CD14-positive monocyte (primary cell): ENCODE measurements around the gene IP6K2. TPM values are rescaled to one million over a fixed set of nuclear protein-coding genes. Genes with fewer than 3 reads are reported as not detected.

Experiments used
- DNase-seq, 3 donors: peaks; one replicate each; pipeline ENCODE4 v3.0.0-alpha.2; 2011 to 2022
- H2AFZ ChIP-seq: 2 replicates; pipeline ENCODE4 v1.6.0; 2012; ENCODE audit warnings: mild to moderate bottlenecking, low read depth, low read length, inconsistent platforms; ENCODE audit not compliant: insufficient read depth, poor library complexity, severe bottlenecking
- H3K27ac ChIP-seq, 2 donors: 1 replicate in 1 of 2; 2 replicates in 1 of 2; pipeline ENCODE4 v1.5.1; 2012 to 2013; ENCODE audit warnings: low read length in 2 of 2, control low read depth in 1 of 2, inconsistent platforms in 1 of 2, low read depth in 1 of 2, mild to moderate bottlenecking in 1 of 2
- H3K27me3 ChIP-seq, 2 donors: one replicate each; pipeline versions ENCODE4 v1.6.0 to v1.6.1; 2011 to 2013; ENCODE audit warnings: low read length in 2 of 2; ENCODE audit not compliant: control insufficient read depth in 2 of 2, insufficient read depth in 2 of 2
- H3K36me3 ChIP-seq, 2 donors: replicated peaks in 1 of 2; 1 replicate in 1 of 2; 2 replicates in 1 of 2; pipeline versions ENCODE4 v1.5.1 to v1.6.1; 2012 to 2013; ENCODE audit warnings: low read length in 2 of 2, control low read depth in 1 of 2, inconsistent platforms in 1 of 2, mild to moderate bottlenecking in 1 of 2; ENCODE audit not compliant: insufficient read depth in 2 of 2, control insufficient read depth in 1 of 2
- H3K4me1 ChIP-seq, 2 donors: 1 replicate in 1 of 2; 2 replicates in 1 of 2; pipeline versions ENCODE4 v1.5.1 to v1.6.1; 2012 to 2013; ENCODE audit warnings: low read length in 2 of 2, control low read depth in 1 of 2, inconsistent platforms in 1 of 2, mild to moderate bottlenecking in 1 of 2, moderate library complexity in 1 of 2; ENCODE audit not compliant: insufficient read depth in 2 of 2, control insufficient read depth in 1 of 2
- H3K4me2 ChIP-seq: replicated peaks from 2 replicates; pipeline ENCODE3; 2012; ENCODE audit warnings: low read length, moderate library complexity, mild to moderate bottlenecking; ENCODE audit not compliant: poor library complexity, severe bottlenecking; ENCODE audit errors: extremely low read depth
- H3K4me3 ChIP-seq, 3 experiments: fragments of 200-600 bp in 1 of 3; sonication (generic) in 1 of 3; replicated peaks in 1 of 3; 1 replicate in 2 of 3; 2 replicates in 1 of 3; pipeline ENCODE4 v1.5.1; 2011 to 2013; ENCODE audit warnings: low read length in 3 of 3, mild to moderate bottlenecking in 3 of 3, control low read depth in 2 of 3, low read depth in 2 of 3, inconsistent platforms in 1 of 3, moderate library complexity in 1 of 3
- H3K79me2 ChIP-seq: 2 replicates; pipeline ENCODE4 v1.6.0; 2012; ENCODE audit warnings: mild to moderate bottlenecking, control low read depth, inconsistent platforms, low read length, moderate library complexity; ENCODE audit not compliant: insufficient read depth
- H3K9ac ChIP-seq: 2 replicates; pipeline ENCODE4 v1.6.0; 2017; ENCODE audit warnings: low read length, mild to moderate bottlenecking; ENCODE audit not compliant: insufficient read depth, poor library complexity, severe bottlenecking
- H3K9me3 ChIP-seq, 2 donors: replicated peaks in 1 of 2; 1 replicate in 1 of 2; 2 replicates in 1 of 2; pipeline versions ENCODE4 v1.5.1 to v1.6.1; 2012 to 2013; ENCODE audit warnings: low read length in 2 of 2, control low read depth in 1 of 2; ENCODE audit not compliant: control insufficient read depth in 1 of 2, insufficient read depth in 1 of 2
- H4K20me1 ChIP-seq: 2 replicates; pipeline ENCODE4 v1.6.0; 2012; ENCODE audit warnings: mild to moderate bottlenecking, low read length, control low read depth, moderate library complexity; ENCODE audit not compliant: insufficient read depth
- H3K27ac Mint-ChIP-seq, 7 donors: one replicate each; pipeline ENCODE4 v1.8.0; 2020; ENCODE audit warnings: mild to moderate bottlenecking in 7 of 7, mixed read lengths in 7 of 7, moderate library complexity in 6 of 7, inconsistent platforms in 2 of 7
- H3K27me3 Mint-ChIP-seq, 3 donors: one replicate each; pipeline ENCODE4 v1.8.0; 2021 to 2022; ENCODE audit warnings: low read depth in 3 of 3, mild to moderate bottlenecking in 3 of 3, mixed read lengths in 3 of 3, moderate library complexity in 3 of 3, inconsistent platforms in 1 of 3
- H3K36me3 Mint-ChIP-seq, 2 donors: one replicate each; pipeline ENCODE4 v1.8.0; 2020; ENCODE audit warnings: mixed read lengths in 2 of 2, inconsistent platforms in 1 of 2, mild to moderate bottlenecking in 1 of 2
- H3K4me1 Mint-ChIP-seq: one replicate; pipeline ENCODE4 v1.8.0; 2020; ENCODE audit warnings: mild to moderate bottlenecking, mixed read lengths
- H3K4me3 Mint-ChIP-seq, 2 donors: one replicate each; pipeline ENCODE4 v1.8.0; 2020; ENCODE audit warnings: mild to moderate bottlenecking in 2 of 2, mixed read lengths in 2 of 2, moderate library complexity in 1 of 2
- H3K9me3 Mint-ChIP-seq, 7 donors: one replicate each; pipeline ENCODE4 v1.8.0; 2020 to 2022; ENCODE audit warnings: mixed read lengths in 7 of 7, mild to moderate bottlenecking in 6 of 7, moderate library complexity in 6 of 7, inconsistent platforms in 2 of 7
- CTCF ChIP-seq: fragments of 200-600 bp; IDR thresholded peaks from one replicate; pipeline ENCODE4 v1.8.0; 2022; ENCODE audit warnings: antibody characterized with exemption, mild to moderate bottlenecking
- WGBS: methylation state at CpG from one replicate; pipeline ENCODE4 v1.1.5; 2013; ENCODE audit warnings: missing lambda C conversion rate; ENCODE audit not compliant: insufficient coverage; 5-methylcytosine and 5-hydroxymethylcytosine counted together
- intact Hi-C, 2 donors: fragments of 100-400 bp; cut with micrococcal nuclease; formaldehyde crosslinking; loops; one replicate each; pipeline versions ENCODE4 v1.15.0 to v1.15.1; 2023
- polyA plus RNA-seq, 3 donors: library from polyadenylated mRNA; depleted of rRNA in 1 of 3; unstranded in 2 of 3; stranded (reverse) in 1 of 3; fragments of 300-500 nt in 2 of 3; fragments of >200 nt in 1 of 3; fragmentation: Illumina TruSeq in 2 of 3; gene quantifications; 1 replicate in 2 of 3; 2 replicates in 1 of 3; pipeline ENCODE4 v1.2.3, GENCODE V29; 2012 to 2021

Gene IP6K2
- polyA plus RNA-seq, 3 donors: 16.5 to 53.8 (median 18.7) TPM

- DNase-seq: no peak
- Mint-ChIP-seq H3K36me3 (peaks cover 5 to 6% of the 10 kb centered on the region in 2 donors), H3K4me1 (peaks cover 17% of the 10 kb centered on the region), H3K9me3 (peaks cover 8 to 25% (median 17%) of the 10 kb centered on the region in 7 donors), H3K27ac (peak overlapping the region in 3 of 7 donors; percentile 25 to 93 (median 86)), H3K4me3 (peak overlapping the region; percentile 87 to 96), H3K27me3 (peaks cover 30 to 45% (median 42%) of the 10 kb centered on the region in 3 donors)
- Histone ChIP-seq H3K27me3 (peaks cover 11 to 43% of the 10 kb centered on the region in 2 donors), H3K79me2 (no peaks in the 10 kb centered on the region), H3K4me3 (peak overlapping the region in 1 of 3 experiments; percentile 77), H3K9ac (no peak overlapping the region), H3K4me1 (peaks cover 20 to 33% of the 10 kb centered on the region in 2 donors), H4K20me1 (peaks cover 4% of the 10 kb centered on the region), H2AFZ (no peak overlapping the region), H3K9me3 (peaks cover 9 to 17% of the 10 kb centered on the region in 2 donors), H3K36me3 (no peaks in the 10 kb centered on the region), H3K4me2 (peak overlapping the region; percentile 78), H3K27ac (no peak overlapping the region)
- WGBS: 91% methylated on average over 6 of the region's 11 CpGs
- TF ChIP-seq CTCF: peak; percentile 69
- intact Hi-C loops: no loop called here
These were observed 52.7 kb downstream of the IP6K2 start for GRCh38 chr3:48664313-48664644.

GRCh38 chr3:48663489-48664312 is 53.3 kb downstream of the IP6K2 start:
- intact Hi-C loops: no loop called here
- DNase-seq: peak; percentile 94 to 97 (median 96)
- TF ChIP-seq CTCF: peak; percentile 88
- Histone ChIP-seq H3K4me1 (peaks cover 20 to 33% of the 10 kb centered on the region in 2 donors), H3K9ac (peak overlapping the region; percentile 65), H2AFZ (peak overlapping the region; percentile 64), H3K79me2 (no peaks in the 10 kb centered on the region), H4K20me1 (peaks cover 4% of the 10 kb centered on the region), H3K4me2 (peak overlapping the region; percentile 78), H3K9me3 (peaks cover 9 to 17% of the 10 kb centered on the region in 2 donors), H3K36me3 (no peaks in the 10 kb centered on the region), H3K4me3 (peak overlapping the region; percentile 44 to 77 (median 63)), H3K27ac (peak overlapping the region; percentile 69 to 72), H3K27me3 (peaks cover 11 to 43% of the 10 kb centered on the region in 2 donors)
- Mint-ChIP-seq H3K27me3 (peaks cover 35 to 48% (median 44%) of the 10 kb centered on the region in 3 donors), H3K4me1 (peaks cover 17% of the 10 kb centered on the region), H3K27ac (peak overlapping the region; percentile 78 to 93 (median 86)), H3K9me3 (peaks cover 8 to 25% (median 17%) of the 10 kb centered on the region in 7 donors), H3K4me3 (peak overlapping the region; percentile 87 to 96), H3K36me3 (peaks cover 5 to 6% of the 10 kb centered on the region in 2 donors)
- WGBS: 2% methylated on average over 62 of the region's 66 CpGs
